NCI-H446 (cell line): ENCODE data around the gene STK10.

ENCODE experiments used
- DNase-seq, 2 experiments: peaks; one replicate each; lab custom pipeline; 2025; lab: John Stamatoyannopoulos, UW

The STK10 gene

GRCh38 chr5:172142709-172143215, 45.3 kb downstream of the STK10 start:
- DNase-seq, result no peak

DNA sequence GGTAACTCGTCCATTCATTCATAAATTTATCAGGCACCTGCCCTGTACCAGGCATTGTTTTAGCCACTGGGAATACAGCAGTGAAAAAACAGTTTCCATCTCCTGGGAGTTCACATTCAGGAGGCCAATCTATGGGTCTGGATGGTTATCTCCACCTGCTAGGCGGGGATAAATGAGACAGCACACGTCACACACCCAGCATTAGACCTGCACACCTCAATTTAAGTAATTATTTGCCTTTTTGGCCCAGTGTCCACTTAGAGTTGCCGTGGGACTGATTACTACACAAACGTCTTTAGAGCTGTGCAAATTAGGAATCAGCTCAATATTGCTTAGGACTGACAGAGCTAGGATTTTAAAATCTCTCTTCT, 46.1 kb downstream of the STK10 start:
- no peak for DNase-seq

DNA sequence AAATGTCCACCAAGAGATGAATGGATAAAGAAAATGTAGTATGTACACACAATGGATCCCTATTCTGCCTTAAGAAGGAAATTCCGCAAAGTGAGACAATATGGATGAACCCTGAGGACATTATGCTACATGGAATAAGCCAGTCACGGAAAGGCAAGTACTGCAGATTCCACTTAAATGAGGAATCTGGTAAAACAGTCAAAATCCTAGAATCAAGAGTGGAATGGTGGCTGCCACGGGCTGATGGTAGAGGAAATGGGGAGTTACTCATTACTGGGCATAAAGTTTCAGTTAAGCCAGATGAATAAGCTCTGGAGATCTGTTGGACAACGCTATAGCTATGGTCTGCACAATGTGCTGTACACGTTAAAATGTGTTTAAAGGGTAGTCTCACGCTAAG, 47.2 kb downstream of the STK10 start:
- no peak for DNase-seq

GRCh38 chr5:172140120-172140519, 47.9 kb downstream of the STK10 start:
- no peak for DNase-seq

- no peak for DNase-seq
Measured at GRCh38 chr5:172137046-172137445, 51.0 kb downstream of the STK10 start.

DNA sequence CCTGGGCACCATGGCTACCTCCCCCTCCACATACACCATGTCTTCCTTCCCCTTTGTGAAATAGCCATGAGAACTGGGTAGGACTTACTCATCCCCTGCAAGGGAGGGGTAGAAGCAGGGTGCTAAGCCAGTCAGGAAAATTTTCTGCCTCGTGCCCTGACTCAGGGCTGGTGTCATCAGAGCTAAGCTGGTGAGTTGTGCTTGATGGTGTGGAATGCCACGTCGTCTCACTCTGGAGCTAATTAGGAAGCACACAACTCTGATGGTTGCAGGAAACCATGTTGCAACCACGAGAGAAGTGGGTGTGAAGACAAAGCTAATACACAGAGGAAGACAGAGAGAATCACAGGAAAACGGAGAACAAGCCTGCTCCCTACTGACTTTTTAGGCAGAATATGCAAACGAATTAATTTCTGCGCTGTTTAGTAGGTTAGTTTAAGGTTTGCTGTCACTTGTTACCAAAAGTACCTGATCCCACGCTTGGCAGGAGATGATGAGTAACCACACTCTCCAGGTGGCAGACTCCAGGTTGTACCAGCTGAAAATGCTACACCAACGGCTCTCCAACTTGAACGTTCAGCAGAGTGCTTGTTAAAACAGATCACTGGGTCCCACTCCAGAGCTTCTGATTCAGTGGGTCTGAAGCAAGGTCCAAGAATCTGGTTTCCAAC, 54.5 kb downstream of the STK10 start:
- no peak for DNase-seq

DNA sequence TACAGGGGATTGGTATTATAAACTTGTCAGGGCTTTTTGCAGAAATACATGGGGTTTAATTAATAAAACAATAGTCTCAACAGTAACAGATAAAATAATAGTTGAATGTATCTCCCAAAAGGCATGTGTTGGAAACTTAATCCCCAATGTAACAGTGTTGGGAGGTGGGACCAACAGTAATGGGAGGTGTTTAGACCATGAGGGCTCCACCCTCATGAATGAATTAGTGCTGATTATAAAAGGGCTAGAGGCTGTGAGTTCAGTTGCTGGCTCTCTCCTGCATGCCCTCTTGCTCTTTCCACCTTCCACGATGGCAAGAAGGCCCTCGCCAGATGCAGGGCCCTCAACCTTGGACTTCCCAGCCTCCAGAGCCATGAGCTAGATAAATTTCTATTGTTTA, 56.3 kb downstream of the STK10 start:
- no peak for DNase-seq

GRCh38 chr5:172129256-172129910, 58.6 kb downstream of the STK10 start:
- DNase-seq, result no peak

DNA sequence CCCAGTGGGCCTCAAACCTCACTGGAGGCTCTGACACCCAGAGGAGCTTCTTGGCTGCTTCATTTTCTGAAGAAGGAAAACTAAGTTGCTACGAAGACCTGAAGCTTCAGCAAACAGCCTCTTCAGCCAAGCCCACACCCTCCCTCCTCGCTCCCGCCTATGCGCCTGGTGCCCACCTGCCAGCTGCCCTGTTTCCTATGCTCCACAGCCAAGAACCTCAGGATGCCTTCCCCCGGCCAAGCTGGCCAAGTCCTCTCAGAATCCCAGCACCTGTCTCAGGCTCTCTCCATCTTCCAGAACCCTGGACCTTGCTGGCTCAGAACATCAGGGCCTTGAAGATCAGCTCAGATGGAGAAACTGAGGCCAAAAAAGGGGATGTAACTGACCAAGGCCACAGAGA, 60.4 kb downstream of the STK10 start:
- DNase-seq, result no peak

- DNase-seq, result peak; percentile 23 to 77
Measured at GRCh38 chr5:172123269-172123692, 64.7 kb downstream of the STK10 start.

GRCh38 chr5:172119921-172120688, 67.9 kb downstream of the STK10 start:
- DNase-seq, result no peak

- no peak for DNase-seq
Measured at GRCh38 chr5:172118891-172119290, 69.1 kb downstream of the STK10 start.

DNA sequence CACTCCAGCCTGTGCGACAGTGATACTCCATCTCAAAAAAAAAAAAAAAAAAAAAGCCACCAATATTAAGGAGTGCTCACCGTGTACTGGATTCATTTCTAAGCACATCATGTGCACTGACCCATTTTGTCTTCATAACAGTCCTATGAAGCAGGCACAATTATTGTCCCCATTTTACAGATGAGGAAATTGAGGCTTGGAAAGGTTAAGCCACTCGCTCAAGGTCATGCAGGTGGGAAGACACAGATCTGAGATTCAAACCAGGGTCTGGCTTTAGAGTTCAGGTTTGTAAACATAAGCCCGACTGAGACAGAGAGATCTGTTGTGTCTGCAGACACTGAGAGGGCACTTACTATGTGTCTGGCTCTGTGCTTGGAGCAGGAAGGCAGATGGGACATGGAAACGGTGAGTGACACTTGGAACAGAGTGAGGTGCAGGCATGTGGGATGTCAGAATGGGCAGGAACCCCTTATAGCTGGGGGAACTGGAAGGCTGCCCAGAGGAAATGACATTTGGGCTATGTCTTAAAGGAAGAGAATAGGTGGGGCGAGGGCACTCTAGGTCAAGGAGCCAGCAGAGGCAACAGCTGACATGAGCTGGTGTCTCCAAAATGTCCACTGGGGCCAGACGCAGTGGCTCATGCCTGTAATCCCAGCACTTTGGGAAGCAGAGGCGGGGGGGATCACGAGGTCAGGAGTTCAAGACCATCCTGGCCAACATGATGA, 69.9 kb downstream of the STK10 start:
- DNase-seq, result no peak

DNA sequence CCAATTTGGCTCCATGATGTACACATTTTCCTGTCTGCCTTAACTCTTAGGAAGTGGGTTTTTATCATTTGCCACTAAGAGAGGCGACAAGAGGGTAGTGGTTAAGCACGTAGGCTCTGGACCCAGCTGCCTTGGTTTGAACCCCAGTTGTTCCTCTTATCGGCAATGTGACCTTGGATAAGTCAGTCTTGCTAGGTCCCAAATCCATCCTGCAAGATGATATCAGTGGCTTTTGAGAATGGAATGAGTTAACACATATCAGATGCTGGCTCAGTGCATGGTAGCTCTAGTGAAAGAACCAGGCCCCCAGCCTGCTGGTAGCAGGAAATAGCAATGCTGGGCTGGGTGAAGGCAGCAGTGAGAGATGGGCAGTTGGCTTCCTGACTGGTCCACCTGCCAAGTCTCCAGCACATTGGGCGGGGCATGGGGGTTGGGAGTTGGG, 72.5 kb downstream of the STK10 start:
- no peak for DNase-seq

DNA sequence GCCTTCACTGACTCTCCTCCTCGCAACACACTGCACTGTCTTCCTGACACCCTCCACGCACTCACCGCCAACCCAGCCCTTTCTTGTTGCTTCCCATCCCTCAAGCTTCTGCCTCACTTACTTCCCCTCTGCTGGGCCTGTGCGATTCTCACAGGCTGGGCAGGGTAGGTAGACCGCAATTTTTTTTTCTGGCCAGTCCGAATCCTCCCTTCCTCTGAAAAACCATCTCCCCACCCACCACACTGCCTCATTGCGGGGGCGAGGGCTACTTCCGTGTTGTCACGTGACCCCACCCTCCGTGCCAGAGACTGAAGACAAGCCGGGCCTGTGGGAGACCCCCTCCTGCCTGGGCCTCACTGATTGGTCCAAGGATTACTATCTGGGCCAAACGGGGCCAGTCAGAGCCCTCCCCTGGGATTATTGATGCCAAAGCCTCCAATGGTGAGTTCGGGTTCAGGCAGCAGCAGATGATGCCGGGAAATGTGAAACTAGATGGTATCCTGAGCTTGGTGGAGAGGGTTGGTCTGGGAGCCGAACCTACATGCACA, 73.1 kb downstream of the STK10 start:
- no peak for DNase-seq

DNA sequence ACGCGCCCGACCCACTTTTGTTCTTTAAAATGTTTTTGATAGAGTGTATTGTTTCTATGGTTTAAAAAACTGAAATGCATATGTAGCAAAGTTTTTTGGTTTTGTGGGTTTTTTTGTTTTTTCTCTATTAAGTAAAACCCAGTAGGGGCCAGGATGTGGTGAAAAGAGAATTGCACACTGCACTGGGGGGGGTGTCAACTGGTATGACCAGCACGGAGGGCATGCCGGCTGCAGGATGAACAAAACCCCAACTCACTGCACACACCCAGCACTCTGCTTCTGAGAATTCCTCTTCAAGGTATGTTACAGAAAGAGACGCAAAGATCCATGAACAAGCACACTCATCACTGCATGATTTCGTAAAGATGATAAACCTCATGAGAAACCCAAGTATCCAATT, 75.0 kb downstream of the STK10 start:
- DNase-seq, result no peak

DNA sequence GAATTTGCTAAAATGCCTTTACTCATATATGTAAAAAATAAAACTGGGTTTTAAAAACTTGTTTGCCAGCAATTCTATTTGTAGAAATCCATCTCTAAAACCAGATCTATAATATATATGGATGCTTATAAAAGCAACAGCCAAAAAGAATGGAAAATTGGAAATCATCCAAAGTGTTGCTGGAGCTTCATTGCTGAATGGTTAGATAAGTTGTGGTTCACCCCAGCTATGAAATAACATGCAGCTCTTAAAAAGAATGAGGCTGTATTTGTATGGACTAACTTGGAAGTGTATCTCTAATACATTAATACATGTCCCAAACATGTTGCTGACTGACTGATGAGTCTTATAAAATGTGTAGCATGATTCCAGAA, 76.2 kb downstream of the STK10 start:
- DNase-seq, result no peak

- DNase-seq, result no peak
Measured at GRCh38 chr5:172110921-172111851, 76.8 kb downstream of the STK10 start.

DNA sequence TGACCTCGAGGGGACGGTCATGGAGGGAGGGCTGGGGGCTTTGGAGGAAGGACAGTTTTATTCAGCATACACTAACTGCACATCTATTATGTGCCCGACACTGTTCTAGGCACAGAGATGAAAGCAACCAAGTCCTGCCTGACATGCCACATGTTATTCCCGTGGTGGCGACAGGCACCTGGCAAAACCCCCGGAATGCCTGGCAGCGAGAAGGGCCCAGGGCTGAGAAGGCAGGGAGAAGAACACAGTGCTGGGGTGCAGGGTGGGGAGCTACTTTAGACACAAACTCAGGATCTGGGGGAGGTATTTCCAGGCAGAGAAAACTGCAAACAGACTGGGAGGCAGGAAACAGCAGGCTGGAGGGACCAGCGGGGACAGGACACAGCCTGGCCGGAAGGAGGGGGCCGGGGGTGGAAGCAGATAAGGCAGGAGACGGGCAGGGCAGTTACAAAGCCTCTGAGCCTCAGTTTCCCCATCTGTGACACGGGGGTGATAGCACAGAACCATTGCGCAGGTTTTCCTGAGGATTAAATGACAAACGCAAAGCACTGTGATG, 77.7 kb downstream of the STK10 start:
- DNase-seq, result no peak

GRCh38 chr5:172109749-172110148, 78.3 kb downstream of the STK10 start:
- DNase-seq, result no peak

GRCh38 chr5:172107571-172107970, 80.5 kb downstream of the STK10 start:
- DNase-seq, result no peak
